ENCODE data around the gene RAP1GDS1. TPM values are rescaled to one million over a fixed set of nuclear protein-coding genes. Genes with fewer than 3 reads are reported as not detected.
"Not testable (repeated sequence)": the region's sequence is repeated elsewhere in the genome, so short reads cannot be mapped to it uniquely, and the experiment has no call there.

Gene RAP1GDS1
- total RNA-seq, 1 donor from 2014 or later, result 121 TPM

GRCh38 chr4:98447648-98448047, 186.5 kb downstream of the RAP1GDS1 start:
- H3K27me3 Mint-ChIP-seq (ENCODE audit: unreplicated experiment), result peaks cover 4% of the 10 kb centered on the region
- no peak for DNase-seq
- no peak for TF ChIP-seq CTCF (IDR thresholded peaks at IDR 0.05; ENCODE audit: partially characterized antibody, unreplicated experiment)
- H3K36me3 Mint-ChIP-seq (ENCODE audit: unreplicated experiment), result no peaks in the 10 kb centered on the region
- H3K4me1 Mint-ChIP-seq (ENCODE audit: low read depth, unreplicated experiment), result peaks cover 6% of the 10 kb centered on the region
- peaks cover 4% of the 10 kb centered on the region for H3K9me3 Mint-ChIP-seq (ENCODE audit: unreplicated experiment)
- no peak overlapping the region for H3K27ac Mint-ChIP-seq (ENCODE audit: unreplicated experiment)
- no peak overlapping the region for H3K4me3 Mint-ChIP-seq (ENCODE audit: unreplicated experiment)

GRCh38 chr4:98448908-98449307, 187.7 kb downstream of the RAP1GDS1 start:
- peaks cover 6% of the 10 kb centered on the region for H3K4me1 Mint-ChIP-seq (ENCODE audit: low read depth, unreplicated experiment)
- DNase-seq, result no peak
- H3K9me3 Mint-ChIP-seq (ENCODE audit: unreplicated experiment), result peaks cover 4% of the 10 kb centered on the region
- H3K4me3 Mint-ChIP-seq (ENCODE audit: unreplicated experiment), result no peak overlapping the region
- no peaks in the 10 kb centered on the region for H3K36me3 Mint-ChIP-seq (ENCODE audit: unreplicated experiment)
- H3K27ac Mint-ChIP-seq (ENCODE audit: unreplicated experiment), result no peak overlapping the region
- TF ChIP-seq CTCF (IDR thresholded peaks at IDR 0.05; ENCODE audit: partially characterized antibody, unreplicated experiment), result no peak
- peaks cover 4% of the 10 kb centered on the region for H3K27me3 Mint-ChIP-seq (ENCODE audit: unreplicated experiment)

GRCh38 chr4:98452091-98452490, 190.9 kb downstream of the RAP1GDS1 start:
- no peak for DNase-seq
- H3K27ac Mint-ChIP-seq (ENCODE audit: unreplicated experiment), result no peak overlapping the region
- TF ChIP-seq CTCF (IDR thresholded peaks at IDR 0.05; ENCODE audit: partially characterized antibody, unreplicated experiment), result no peak
- peaks cover 4% of the 10 kb centered on the region for H3K27me3 Mint-ChIP-seq (ENCODE audit: unreplicated experiment)
- peaks cover 4% of the 10 kb centered on the region for H3K9me3 Mint-ChIP-seq (ENCODE audit: unreplicated experiment)
- H3K4me3 Mint-ChIP-seq (ENCODE audit: unreplicated experiment), result no peak overlapping the region
- peaks cover 6% of the 10 kb centered on the region for H3K4me1 Mint-ChIP-seq (ENCODE audit: low read depth, unreplicated experiment)
- H3K36me3 Mint-ChIP-seq (ENCODE audit: unreplicated experiment), result no peaks in the 10 kb centered on the region

- H3K9me3 Mint-ChIP-seq (ENCODE audit: unreplicated experiment); H3K36me3 Mint-ChIP-seq (ENCODE audit: unreplicated experiment); DNase-seq; H3K27ac Mint-ChIP-seq (ENCODE audit: unreplicated experiment); H3K4me1 Mint-ChIP-seq (ENCODE audit: low read depth, unreplicated experiment); H3K27me3 Mint-ChIP-seq (ENCODE audit: unreplicated experiment); H3K4me3 Mint-ChIP-seq (ENCODE audit: unreplicated experiment): not testable (repeated sequence)
Measured at GRCh38 chr4:98457422-98457821, 196.2 kb downstream of the RAP1GDS1 start.

- not testable (repeated sequence) for H3K36me3 Mint-ChIP-seq (ENCODE audit: unreplicated experiment); H3K9me3 Mint-ChIP-seq (ENCODE audit: unreplicated experiment); H3K4me3 Mint-ChIP-seq (ENCODE audit: unreplicated experiment); H3K27ac Mint-ChIP-seq (ENCODE audit: unreplicated experiment); H3K27me3 Mint-ChIP-seq (ENCODE audit: unreplicated experiment); DNase-seq; H3K4me1 Mint-ChIP-seq (ENCODE audit: low read depth, unreplicated experiment)
Measured at GRCh38 chr4:98461121-98461865, 200.1 kb downstream of the RAP1GDS1 start.

- no peak for DNase-seq
- Mint-ChIP-seq H3K4me1 (ENCODE audit: low read depth, unreplicated experiment) (peaks cover 2% of the 10 kb centered on the region), H3K27ac (ENCODE audit: unreplicated experiment) (no peak overlapping the region), H3K27me3 (ENCODE audit: unreplicated experiment) (no peaks in the 10 kb centered on the region), H3K36me3 (ENCODE audit: unreplicated experiment) (peaks cover 5% of the 10 kb centered on the region), H3K4me3 (ENCODE audit: unreplicated experiment) (no peak overlapping the region), H3K9me3 (ENCODE audit: unreplicated experiment) (peaks cover 2% of the 10 kb centered on the region)
- no peak for TF ChIP-seq CTCF (IDR thresholded peaks at IDR 0.05; ENCODE audit: partially characterized antibody, unreplicated experiment)
Measured at GRCh38 chr4:98462487-98462886, 201.3 kb downstream of the RAP1GDS1 start.
